ENCODE data around the gene RPS2. TPM values are rescaled to one million over a fixed set of nuclear protein-coding genes. Genes with fewer than 3 reads are reported as not detected.
A peak's percentile ranks its signal among the peaks of the same experiment; 100 is the strongest.
"Not testable (repeated sequence)": the region's sequence is repeated elsewhere in the genome, so short reads cannot be mapped to it uniquely, and the experiment has no call there.

RPS2 gene
- total and polyA plus RNA-seq, 12 donors = 691 to 3,593 (median 903) TPM

- WGBS, 2 donors = 14% methylated on average over 24 of the region's 24 CpGs
- Histone ChIP-seq H3K4me3 (no peak overlapping the region), H3K27ac (no peak overlapping the region), H3K4me1 (peaks cover 0 to 14% (median 7%) of the 10 kb centered on the region in 9 donors), H3K27me3 (peaks cover 7 to 69% (median 60%) of the 10 kb centered on the region in 7 donors), H3K9me3 (no peaks in the 10 kb centered on the region), H3K36me3 (no peaks in the 10 kb centered on the region)
- DNase-seq = no peak
- peak in 5 of 9 donors; percentile 9 to 39 (median 15) for TF ChIP-seq CTCF (IDR thresholded peaks at IDR 0.05)
- ATAC-seq = peak in 5 of 8 donors; percentile 13 to 45 (median 31)
- intact Hi-C loops (cut with DNase I) = loop anchor here in 1 of 10 donors (10.0 kb wide), 1 partner anchor 61 kb away; the partner anchor contains the start of genes GFER, NOXO1 and SYNGR3
Observed at GRCh38 chr16:1923299-1924034, 41.2 kb downstream of the RPS2 start.

GRCh38 chr16:1922357-1922756 is 42.3 kb downstream of the RPS2 start:
- DNase-seq = no peak
- H3K27ac ChIP-seq = no peak overlapping the region
- ATAC-seq = no peak
- H3K9me3 ChIP-seq = no peaks in the 10 kb centered on the region
- no peaks in the 10 kb centered on the region for H3K36me3 ChIP-seq
- no peak for TF ChIP-seq CTCF (IDR thresholded peaks at IDR 0.05)
- 78% methylated on average over 8 of the region's 8 CpGs for WGBS, 2 donors
- H3K4me1 ChIP-seq = peaks cover 0 to 15% (median 7%) of the 10 kb centered on the region in 9 donors
- intact Hi-C loops (cut with DNase I) = loop anchor here in 1 of 10 donors (10.0 kb wide), 1 partner anchor 62 kb away; the partner anchor contains the start of genes GFER, NOXO1 and SYNGR3
- peaks cover 13 to 77% (median 69%) of the 10 kb centered on the region in 7 donors for H3K27me3 ChIP-seq
- no peak overlapping the region for H3K4me3 ChIP-seq

- DNase-seq (no peak), ATAC-seq (peak in 1 of 8 donors; percentile 39)
- peaks cover 14 to 93% (median 85%) of the 10 kb centered on the region in 7 donors for H3K27me3 ChIP-seq
- TF ChIP-seq CTCF (IDR thresholded peaks at IDR 0.05) = no peak
- no peaks in the 10 kb centered on the region for H3K9me3 ChIP-seq
- intact Hi-C loops (cut with DNase I) = loop anchor here in 1 of 10 donors (10.0 kb wide), 1 partner anchor 64 kb away; the partner anchor contains the start of genes GFER, NOXO1 and SYNGR3
- H3K4me3 ChIP-seq = no peak overlapping the region
- H3K36me3 ChIP-seq = no peaks in the 10 kb centered on the region
- WGBS, 2 donors = 11 to 12% methylated on average over 15 of the region's 15 CpGs
- H3K27ac ChIP-seq = no peak overlapping the region
- peaks cover 0 to 15% (median 7%) of the 10 kb centered on the region in 9 donors for H3K4me1 ChIP-seq
Observed at GRCh38 chr16:1920727-1921171, 43.9 kb downstream of the RPS2 start.

DNA sequence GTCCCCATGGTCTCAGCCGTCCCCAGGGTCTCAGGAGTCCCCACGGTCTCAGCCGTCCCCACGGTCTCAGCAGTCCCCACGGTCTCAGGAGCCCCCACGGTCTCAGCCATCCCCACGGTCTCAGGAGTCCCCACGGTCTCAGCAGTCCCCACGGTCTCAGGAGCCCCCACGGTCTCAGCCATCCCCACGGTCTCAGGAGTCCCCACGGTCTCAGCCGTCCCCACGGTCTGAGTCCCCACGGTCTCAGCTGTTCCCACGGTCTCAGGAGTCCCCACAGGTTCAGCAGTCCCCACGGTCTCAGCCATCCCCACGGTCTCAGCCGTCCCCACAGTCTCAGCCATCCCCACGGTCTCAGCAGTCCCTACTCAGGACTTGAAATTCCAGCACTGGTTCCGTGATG is 44.5 kb downstream of the RPS2 start:
- peaks cover 0 to 15% (median 7%) of the 10 kb centered on the region in 9 donors for H3K4me1 ChIP-seq
- not testable (repeated sequence) for H3K4me3 ChIP-seq, H3K9me3 ChIP-seq, H3K36me3 ChIP-seq, ATAC-seq, DNase-seq, H3K27ac ChIP-seq
- 66 to 69% methylated on average over 21 of the region's 21 CpGs for WGBS, 2 donors
- H3K27me3 ChIP-seq = peaks cover 14 to 94% (median 91%) of the 10 kb centered on the region in 7 donors
- intact Hi-C loops (cut with DNase I) = loop anchor here in 1 of 10 donors (10.0 kb wide), 1 partner anchor 65 kb away; the partner anchor contains the start of genes GFER, NOXO1 and SYNGR3

All from heart right ventricle (tissue), 16 donors.